ENCODE data around the gene KLC1. TPM values are rescaled to one million over a fixed set of nuclear protein-coding genes. Genes with fewer than 3 reads are reported as not detected.
"Not testable (repeated sequence)": the region's sequence is repeated elsewhere in the genome, so short reads cannot be mapped to it uniquely, and the experiment has no call there.

KLC1 gene
- total and polyA plus RNA-seq, 7 donors: 25.0 to 399 (median 216) TPM

GRCh38 chr14:103604620-103605019 lies 24.4 kb upstream of the KLC1 start:
- H3K27ac ChIP-seq: no peak overlapping the region
- no peaks in the 10 kb centered on the region for H3K9me3 ChIP-seq
- peaks cover 0 to 22% (median 18%) of the 10 kb centered on the region in 4 donors for H3K4me1 ChIP-seq
- DNase-seq: no peak
- WGBS, 2 donors: 93 to 95% methylated on average over 5 of the region's 5 CpGs
- H3K4me3 ChIP-seq: no peak overlapping the region
- peaks cover 0 to 12% (median 6%) of the 10 kb centered on the region in 3 donors for H3K27me3 ChIP-seq
- no peaks in the 10 kb centered on the region for H3K36me3 ChIP-seq
- intact Hi-C loops (cut with DNase I): no loop called here
- TF ChIP-seq POLR2AphosphoS5 (IDR thresholded peaks at IDR 0.05): no peak
- TF ChIP-seq POLR2A (IDR thresholded peaks at IDR 0.05): no peak
- TF ChIP-seq EP300 (IDR thresholded peaks at IDR 0.05): no peak
- TF ChIP-seq, protein P1, sequence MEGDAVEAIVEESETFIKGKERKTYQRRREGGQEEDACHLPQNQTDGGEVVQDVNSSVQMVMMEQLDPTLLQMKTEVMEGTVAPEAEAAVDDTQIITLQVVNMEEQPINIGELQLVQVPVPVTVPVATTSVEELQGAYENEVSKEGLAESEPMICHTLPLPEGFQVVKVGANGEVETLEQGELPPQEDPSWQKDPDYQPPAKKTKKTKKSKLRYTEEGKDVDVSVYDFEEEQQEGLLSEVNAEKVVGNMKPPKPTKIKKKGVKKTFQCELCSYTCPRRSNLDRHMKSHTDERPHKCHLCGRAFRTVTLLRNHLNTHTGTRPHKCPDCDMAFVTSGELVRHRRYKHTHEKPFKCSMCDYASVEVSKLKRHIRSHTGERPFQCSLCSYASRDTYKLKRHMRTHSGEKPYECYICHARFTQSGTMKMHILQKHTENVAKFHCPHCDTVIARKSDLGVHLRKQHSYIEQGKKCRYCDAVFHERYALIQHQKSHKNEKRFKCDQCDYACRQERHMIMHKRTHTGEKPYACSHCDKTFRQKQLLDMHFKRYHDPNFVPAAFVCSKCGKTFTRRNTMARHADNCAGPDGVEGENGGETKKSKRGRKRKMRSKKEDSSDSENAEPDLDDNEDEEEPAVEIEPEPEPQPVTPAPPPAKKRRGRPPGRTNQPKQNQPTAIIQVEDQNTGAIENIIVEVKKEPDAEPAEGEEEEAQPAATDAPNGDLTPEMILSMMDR (IDR thresholded peaks at IDR 0.05): no peak

DNA sequence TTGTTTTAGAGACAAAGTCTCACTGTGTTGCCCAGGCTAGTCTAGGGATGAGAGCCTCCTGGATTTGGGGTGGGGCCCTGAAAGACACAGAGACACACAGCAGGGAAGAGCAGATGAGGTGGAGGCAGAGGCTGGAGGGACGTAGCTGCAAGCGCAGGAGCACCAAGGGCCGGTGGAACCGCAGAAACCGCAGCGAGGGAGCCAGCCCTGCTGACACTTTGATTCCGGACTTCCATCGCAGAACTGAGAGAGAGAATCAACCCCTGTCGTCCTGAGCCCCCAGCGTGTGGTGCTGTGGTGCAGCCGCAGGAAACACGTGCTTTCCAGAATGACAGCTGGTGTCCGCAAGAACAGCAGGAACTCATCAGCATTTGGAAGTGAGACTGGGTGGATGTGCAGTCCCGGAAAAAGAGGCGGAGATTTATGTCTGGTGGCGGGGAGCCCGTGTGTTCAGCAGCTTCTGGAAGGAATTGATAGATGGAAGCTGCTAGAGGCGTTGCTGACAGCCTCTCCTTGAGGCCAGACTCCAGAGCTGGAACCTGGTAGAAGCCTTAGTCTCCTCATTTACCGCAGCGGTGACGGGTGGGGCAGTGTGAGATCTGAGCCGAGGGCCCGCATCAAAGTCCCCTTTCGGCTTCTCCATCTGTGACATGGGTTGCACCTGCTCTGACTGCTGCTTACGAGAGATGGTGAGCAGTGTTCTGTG lies 21.9 kb upstream of the KLC1 start:
- peaks cover 0 to 12% (median 6%) of the 10 kb centered on the region in 3 donors for H3K27me3 ChIP-seq
- H3K4me3 ChIP-seq: peak overlapping the region in 3 of 4 donors; percentile 13 to 30 (median 26)
- intact Hi-C loops (cut with DNase I): no loop called here
- TF ChIP-seq, protein P1 (IDR thresholded peaks at IDR 0.05): peak in 1 of 4 experiments; percentile 29
- TF ChIP-seq EP300 (IDR thresholded peaks at IDR 0.05) (no peak), POLR2AphosphoS5 (IDR thresholded peaks at IDR 0.05) (peak; percentile 79 to 89 (median 86))
- peaks cover 0 to 7% (median 4%) of the 10 kb centered on the region in 4 donors for H3K9me3 ChIP-seq
- H3K36me3 ChIP-seq: no peaks in the 10 kb centered on the region
- H3K4me1 ChIP-seq: peaks cover 0 to 22% (median 18%) of the 10 kb centered on the region in 4 donors
- WGBS, 2 donors: 2% methylated on average over 25 of the region's 25 CpGs
- peak; percentile 92 for DNase-seq
- H3K27ac ChIP-seq: peak overlapping the region in 2 of 4 donors; percentile 42 to 49

- DNase-seq: no peak
- H3K36me3 ChIP-seq: no peaks in the 10 kb centered on the region
- TF ChIP-seq POLR2AphosphoS5 (IDR thresholded peaks at IDR 0.05) (no peak), POLR2A (IDR thresholded peaks at IDR 0.05) (no peak), EP300 (IDR thresholded peaks at IDR 0.05) (no peak)
- TF ChIP-seq, protein P1 (IDR thresholded peaks at IDR 0.05): no peak
- 24 to 47% methylated on average over 15 of the region's 15 CpGs for WGBS, 2 donors
- H3K27me3 ChIP-seq: peaks cover 0 to 12% (median 6%) of the 10 kb centered on the region in 3 donors
- intact Hi-C loops (cut with DNase I): no loop called here
- H3K27ac ChIP-seq: no peak overlapping the region
- H3K4me1 ChIP-seq: peaks cover 0 to 22% (median 18%) of the 10 kb centered on the region in 4 donors
- H3K4me3 ChIP-seq: peak overlapping the region in 2 of 4 donors; percentile 26 to 30
- peaks cover 0 to 7% (median 4%) of the 10 kb centered on the region in 4 donors for H3K9me3 ChIP-seq
These were observed 21.2 kb upstream of the KLC1 start for GRCh38 chr14:103607822-103608221.

DNA sequence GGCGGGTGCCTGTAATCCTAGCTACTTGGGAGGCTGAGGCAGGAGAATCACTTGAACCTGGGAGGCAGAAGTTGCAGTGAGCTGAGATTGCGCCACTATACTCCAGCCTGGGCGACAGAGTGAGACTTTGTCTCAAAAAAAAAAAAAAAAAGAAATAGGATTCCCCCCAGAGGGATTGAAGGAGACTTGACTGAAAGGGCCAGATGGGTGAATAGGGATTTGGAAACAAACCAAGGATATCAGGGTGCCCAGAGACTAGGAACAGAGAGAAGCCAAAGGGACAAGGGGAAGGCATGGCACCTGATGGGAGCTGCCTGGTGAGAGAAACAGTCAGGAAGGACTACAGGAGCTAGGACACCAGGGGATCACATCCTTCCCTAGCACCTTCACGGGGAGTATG lies 19.9 kb upstream of the KLC1 start:
- 88 to 96% methylated on average over 4 of the region's 4 CpGs for WGBS, 2 donors
- H3K36me3 ChIP-seq; intact Hi-C loops (cut with DNase I); H3K4me3 ChIP-seq; H3K27ac ChIP-seq; DNase-seq; H3K9me3 ChIP-seq: not testable (repeated sequence)
- peaks cover 0 to 22% (median 18%) of the 10 kb centered on the region in 4 donors for H3K4me1 ChIP-seq
- H3K27me3 ChIP-seq: peaks cover 0 to 12% (median 6%) of the 10 kb centered on the region in 3 donors

GRCh38 chr14:103611215-103611614 lies 17.8 kb upstream of the KLC1 start:
- no peak overlapping the region for H3K27ac ChIP-seq
- intact Hi-C loops (cut with DNase I): no loop called here
- 93% methylated on average over 2 of the region's 2 CpGs for WGBS, 2 donors
- H3K36me3 ChIP-seq: no peaks in the 10 kb centered on the region
- DNase-seq: no peak
- H3K9me3 ChIP-seq: peaks cover 0 to 7% (median 4%) of the 10 kb centered on the region in 4 donors
- TF ChIP-seq EP300 (IDR thresholded peaks at IDR 0.05) (no peak), POLR2AphosphoS5 (IDR thresholded peaks at IDR 0.05) (no peak)
- peaks cover 0 to 12% (median 6%) of the 10 kb centered on the region in 3 donors for H3K27me3 ChIP-seq
- peaks cover 0 to 22% (median 18%) of the 10 kb centered on the region in 4 donors for H3K4me1 ChIP-seq
- H3K4me3 ChIP-seq: no peak overlapping the region

Data from sigmoid colon (tissue), 7 donors.